Lung (tissue), 12 donors: ENCODE results near the gene SLC37A3. TPM values are rescaled to one million over a fixed set of nuclear protein-coding genes. Genes with fewer than 3 reads are reported as not detected.

Experiments used
- ATAC-seq: fragments of 200-7000 bp; cut with Tn5 transposase; one replicate; pipeline ENCODE4 v1.9.1; 2020; ENCODE audit warnings: moderate number of reproducible peaks; ENCODE audit not compliant: insufficient read depth, low FRiP score
- DNase-seq, 3 donors: peaks; one replicate each; pipeline ENCODE4 v3.0.0-alpha.2; 2013 to 2017
- H3K27ac ChIP-seq, 2 donors: one replicate each; pipeline ENCODE4 v1.5.1; 2013; ENCODE audit warnings: mild to moderate bottlenecking in 2 of 2, moderate library complexity in 2 of 2, control low read depth in 1 of 2, inconsistent platforms in 1 of 2, low read depth in 1 of 2, low read length in 1 of 2
- H3K27me3 ChIP-seq, 3 donors: one replicate each; pipeline ENCODE4 v1.5.1; 2013; ENCODE audit warnings: low read length in 2 of 3; ENCODE audit not compliant: control insufficient read depth in 3 of 3, insufficient read depth in 3 of 3
- H3K36me3 ChIP-seq, 4 donors: one replicate each; pipeline ENCODE4 v1.5.1; 2013; ENCODE audit warnings: low read length in 4 of 4, mild to moderate bottlenecking in 1 of 4, moderate library complexity in 1 of 4; ENCODE audit not compliant: control insufficient read depth in 4 of 4, insufficient read depth in 4 of 4
- H3K4me1 ChIP-seq, 5 donors: one replicate each; pipeline ENCODE4 v1.5.1; 2013; ENCODE audit warnings: low read length in 5 of 5, mild to moderate bottlenecking in 2 of 5, moderate library complexity in 1 of 5; ENCODE audit not compliant: control insufficient read depth in 5 of 5, insufficient read depth in 5 of 5
- H3K4me3 ChIP-seq: one replicate; pipeline ENCODE4 v1.5.1; 2013; ENCODE audit warnings: mild to moderate bottlenecking, control low read depth, moderate library complexity
- H3K9ac ChIP-seq, 2 donors: one replicate each; pipeline ENCODE4 v1.5.1; 2013; ENCODE audit warnings: low read length in 2 of 2, control low read depth in 1 of 2; ENCODE audit not compliant: insufficient read depth in 1 of 2
- H3K9me3 ChIP-seq, 4 donors: one replicate each; pipeline ENCODE4 v1.5.1; 2013; ENCODE audit warnings: low read length in 3 of 4, mild to moderate bottlenecking in 1 of 4, moderate library complexity in 1 of 4; ENCODE audit not compliant: control insufficient read depth in 4 of 4, insufficient read depth in 3 of 4
- WGBS, 2 donors: extraction: QIAGEN DNeasy Blood & Tissue Kit; methylation state at CpG; one replicate each; pipeline ENCODE4 v1.1.7; 2013; 5-methylcytosine and 5-hydroxymethylcytosine counted together
- polyA plus RNA-seq, 2 donors: library from polyadenylated mRNA; stranded (reverse); fragments of 200-250 nt; gene quantifications; one replicate each; pipeline ENCODE4 v1.2.1, GENCODE V29; 2013
- total RNA-seq, 2 donors: library from RNA; depleted of rRNA in 1 of 2; stranded (reverse); fragments of >200 nt in 1 of 2; gene quantifications; one replicate each; pipeline ENCODE4 v1.2.1, GENCODE V29; 2014 to 2021
- TF ChIP-seq, protein P1 (sequence below): IDR thresholded peaks from 2 replicates; pipeline ENCODE4 v1.5.1; 2012; ENCODE audit warnings: mild to moderate bottlenecking; ENCODE audit errors: control extremely low read depth, extremely low read depth
- donor health status: control.
- donor health status: control.
- donor health status: Bipolar disorder and iron deficiency.
- donor health status: healthy.
- donor health status: DM: yes; HTN: yes; CAD: no.

SLC37A3 gene
- total and polyA plus RNA-seq, 4 donors = 19.2 to 53.4 (median 26.8) TPM

DNA sequence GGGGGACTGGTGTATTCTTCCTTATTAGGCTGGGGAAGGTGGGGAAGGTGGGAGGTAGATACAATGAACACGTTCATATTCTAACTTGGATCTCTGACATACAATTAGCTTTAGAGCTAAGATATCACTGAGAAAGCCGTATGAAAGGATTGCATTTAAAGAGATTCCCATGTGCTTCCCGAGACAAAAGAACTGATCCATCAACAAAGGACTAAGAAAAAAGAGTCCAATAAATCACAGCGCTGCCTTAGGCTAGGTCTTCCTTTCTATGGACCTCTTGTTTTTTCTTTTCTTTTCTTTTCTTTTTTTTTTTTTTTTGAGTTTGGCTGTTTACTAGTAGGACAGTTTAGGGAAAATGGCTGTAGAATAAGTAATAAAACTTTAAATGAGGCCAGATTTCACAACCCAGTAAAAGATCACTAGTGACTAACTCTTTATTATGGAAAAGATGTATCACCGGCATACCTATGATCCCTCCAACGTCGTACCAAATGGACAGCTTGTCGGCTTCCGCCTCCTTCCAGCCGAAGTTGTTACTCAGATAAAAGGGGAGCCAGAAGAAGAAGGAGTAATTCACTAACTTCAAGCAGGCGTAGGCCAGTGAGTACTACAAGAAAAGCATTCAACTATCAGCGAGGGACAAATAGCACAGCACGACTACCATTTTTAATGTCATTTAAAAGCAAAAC lies 50.0 kb downstream of the SLC37A3 start:
- Histone ChIP-seq H3K9ac (no peak overlapping the region), H3K27ac (no peak overlapping the region), H3K36me3 (peaks cover 19 to 35% (median 23%) of the 10 kb centered on the region in 4 donors), H3K4me1 (no peaks in the 10 kb centered on the region), H3K9me3 (no peaks in the 10 kb centered on the region), H3K4me3 (no peak overlapping the region), H3K27me3 (no peaks in the 10 kb centered on the region)
- DNase-seq (no peak), ATAC-seq (no peak)
- TF ChIP-seq, protein P1, sequence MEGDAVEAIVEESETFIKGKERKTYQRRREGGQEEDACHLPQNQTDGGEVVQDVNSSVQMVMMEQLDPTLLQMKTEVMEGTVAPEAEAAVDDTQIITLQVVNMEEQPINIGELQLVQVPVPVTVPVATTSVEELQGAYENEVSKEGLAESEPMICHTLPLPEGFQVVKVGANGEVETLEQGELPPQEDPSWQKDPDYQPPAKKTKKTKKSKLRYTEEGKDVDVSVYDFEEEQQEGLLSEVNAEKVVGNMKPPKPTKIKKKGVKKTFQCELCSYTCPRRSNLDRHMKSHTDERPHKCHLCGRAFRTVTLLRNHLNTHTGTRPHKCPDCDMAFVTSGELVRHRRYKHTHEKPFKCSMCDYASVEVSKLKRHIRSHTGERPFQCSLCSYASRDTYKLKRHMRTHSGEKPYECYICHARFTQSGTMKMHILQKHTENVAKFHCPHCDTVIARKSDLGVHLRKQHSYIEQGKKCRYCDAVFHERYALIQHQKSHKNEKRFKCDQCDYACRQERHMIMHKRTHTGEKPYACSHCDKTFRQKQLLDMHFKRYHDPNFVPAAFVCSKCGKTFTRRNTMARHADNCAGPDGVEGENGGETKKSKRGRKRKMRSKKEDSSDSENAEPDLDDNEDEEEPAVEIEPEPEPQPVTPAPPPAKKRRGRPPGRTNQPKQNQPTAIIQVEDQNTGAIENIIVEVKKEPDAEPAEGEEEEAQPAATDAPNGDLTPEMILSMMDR = no peak
- 93% methylated on average over 13 of the region's 13 CpGs for WGBS, 2 donors

DNA sequence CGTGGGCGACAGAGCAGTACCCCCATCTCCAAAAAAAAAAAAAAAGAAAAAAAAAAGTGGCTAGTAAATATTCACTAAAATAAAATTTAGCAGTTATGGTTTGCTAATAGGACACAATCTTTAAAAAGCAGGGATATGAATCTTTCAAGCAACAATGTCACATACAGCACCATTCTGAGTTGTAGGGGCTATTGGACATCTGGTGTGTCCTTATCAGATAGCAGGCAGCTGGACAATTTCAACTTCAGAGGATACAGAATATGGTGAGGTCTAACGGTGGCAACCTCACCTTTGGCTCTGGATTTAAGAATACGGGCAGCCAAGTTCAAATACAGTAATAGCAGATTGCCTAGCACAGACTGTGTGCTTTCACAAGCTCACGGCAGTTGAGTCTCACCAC lies 51.1 kb downstream of the SLC37A3 start:
- ATAC-seq (no peak), DNase-seq (no peak)
- Histone ChIP-seq H3K9me3 (no peaks in the 10 kb centered on the region), H3K27me3 (no peaks in the 10 kb centered on the region), H3K4me3 (no peak overlapping the region), H3K9ac (no peak overlapping the region), H3K36me3 (peaks cover 21 to 33% (median 27%) of the 10 kb centered on the region in 4 donors), H3K4me1 (no peaks in the 10 kb centered on the region), H3K27ac (no peak overlapping the region)
- 91 to 94% methylated on average over 5 of the region's 5 CpGs for WGBS, 2 donors
- TF ChIP-seq, protein P1 = no peak

DNA sequence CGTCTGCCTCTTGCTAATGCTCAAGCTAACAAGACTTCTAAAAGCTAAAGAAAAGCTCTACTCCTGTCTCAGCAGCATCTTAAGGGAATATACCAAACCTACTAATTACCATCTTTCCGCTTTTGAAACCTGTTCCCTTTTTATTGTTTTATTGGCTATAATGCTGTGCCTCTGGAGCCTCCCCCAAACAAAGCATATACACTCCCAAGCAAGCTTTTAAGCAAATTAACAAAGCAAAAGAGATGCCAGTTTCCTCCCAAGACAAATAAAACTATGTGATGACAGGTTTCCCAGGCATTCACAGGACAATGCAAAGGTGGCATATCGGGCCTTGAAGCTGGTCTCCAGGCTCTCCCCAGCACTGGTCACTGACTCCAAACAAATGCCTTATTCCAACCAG lies 52.9 kb downstream of the SLC37A3 start:
- peaks cover 13 to 30% (median 21%) of the 10 kb centered on the region in 4 donors for H3K36me3 ChIP-seq
- TF ChIP-seq, protein P1 = no peak
- no peak overlapping the region for H3K4me3 ChIP-seq
- H3K9ac ChIP-seq = no peak overlapping the region
- no peak for ATAC-seq
- no peaks in the 10 kb centered on the region for H3K27me3 ChIP-seq
- H3K4me1 ChIP-seq = no peaks in the 10 kb centered on the region
- no peak overlapping the region for H3K27ac ChIP-seq
- 89 to 93% methylated on average over 3 of the region's 3 CpGs for WGBS, 2 donors
- no peaks in the 10 kb centered on the region for H3K9me3 ChIP-seq
- DNase-seq = no peak
